ENCODE measurements around the gene HDAC4. TPM values are rescaled to one million over a fixed set of nuclear protein-coding genes. Genes with fewer than 3 reads are reported as not detected.

Gene HDAC4
- total and polyA plus RNA-seq, 10 of the 15 experiments (the other 5 are each of a cell fraction or from before 2014, with no cell fraction given): 0.22 to 15.7 (median 4.8) TPM

DNA sequence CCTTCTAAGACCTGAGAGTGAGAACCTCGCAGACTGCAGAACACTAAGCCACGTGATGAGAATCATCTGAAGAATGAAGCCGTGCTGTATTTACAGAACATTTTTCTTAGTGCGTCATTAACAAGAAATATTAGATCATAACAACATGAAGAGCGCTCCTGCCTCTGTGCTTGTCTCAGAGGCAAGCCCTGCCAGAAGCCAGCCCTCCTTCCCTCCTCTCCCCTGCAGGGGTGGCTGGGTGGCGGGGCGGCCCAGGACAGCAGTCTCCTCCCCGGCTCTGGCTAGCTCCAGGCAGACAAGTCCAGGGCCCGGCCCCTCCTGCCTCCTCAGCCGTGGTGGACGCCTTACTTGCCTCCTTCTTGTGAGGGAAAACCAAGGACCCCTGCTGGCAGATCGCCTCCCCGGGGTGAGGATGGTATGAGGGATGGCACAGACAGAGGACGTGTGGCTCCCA is 290.2 kb downstream of the HDAC4 start:
- Histone ChIP-seq H3K4me1 (ENCODE audit: control insufficient read depth, insufficient read depth, low read length) (no peaks in the 10 kb centered on the region), H3K27me3 (replicated peaks in 1 of 2; ENCODE audit: control insufficient read depth in 2 of 2, insufficient read depth in 2 of 2, low read length in 1 of 2) (no peaks in the 10 kb centered on the region), H3K9me3 (replicated peaks; ENCODE audit: control insufficient read depth, insufficient read depth, low read length) (no peaks in the 10 kb centered on the region), H3K79me2 (ENCODE audit: control insufficient read depth, insufficient read depth, low read length) (no peaks in the 10 kb centered on the region), H3K4me3 (no peak overlapping the region), H3K36me3 (ENCODE audit: control insufficient read depth in 2 of 2, insufficient read depth in 2 of 2, low read length in 1 of 2) (no peaks in the 10 kb centered on the region), H3K27ac (ENCODE audit: control insufficient read depth, insufficient read depth) (no peak overlapping the region), H3K9ac (ENCODE audit: control insufficient read depth, insufficient read depth, low read length) (no peak overlapping the region), H2AFZ (ENCODE audit: control insufficient read depth, low read depth, low read length) (no peak overlapping the region), H4K20me1 (ENCODE audit: control insufficient read depth, insufficient read depth) (no peaks in the 10 kb centered on the region), H3K4me2 (ENCODE audit: control insufficient read depth, insufficient read depth) (no peak overlapping the region)
- ChIA-PET CTCF (no interaction called here), SMC1A (ENCODE audit: uncharacterized antibody, unreplicated experiment) (no interaction called here), RAD21 (ENCODE audit: unreplicated experiment) (no interaction called here), POLR2A (no interaction called here)
- DNase-seq (ENCODE audit: low read depth, low spot score): no peak
- no peak for ATAC-seq
- WGBS (ENCODE audit: insufficient coverage, insufficient replicate concordance, low lambda C conversion rate, missing lambda C conversion rate): 73% methylated on average over 11 of the region's 14 CpGs
- FAIRE-seq: no peak
- intact Hi-C loops (cut with micrococcal nuclease; ENCODE audit: unreplicated experiment): no loop called here
- TF ChIP-seq ZBED1 (IDR thresholded peaks at IDR 0.05; ENCODE audit: borderline replicate concordance): no peak
- TF ChIP-seq CEBPB (IDR thresholded peaks at IDR 0.05; ENCODE audit: borderline replicate concordance in 1 of 2, low read depth in 2 of 2, low read length in 2 of 2): no peak
- TF ChIP-seq SIN3A (IDR thresholded peaks at IDR 0.05; ENCODE audit: low read depth, low read length): no peak
- in situ Hi-C loops (cut with MboI): no loop called here
- no TSS peak for BruUV-seq (replicated peaks)

DNA sequence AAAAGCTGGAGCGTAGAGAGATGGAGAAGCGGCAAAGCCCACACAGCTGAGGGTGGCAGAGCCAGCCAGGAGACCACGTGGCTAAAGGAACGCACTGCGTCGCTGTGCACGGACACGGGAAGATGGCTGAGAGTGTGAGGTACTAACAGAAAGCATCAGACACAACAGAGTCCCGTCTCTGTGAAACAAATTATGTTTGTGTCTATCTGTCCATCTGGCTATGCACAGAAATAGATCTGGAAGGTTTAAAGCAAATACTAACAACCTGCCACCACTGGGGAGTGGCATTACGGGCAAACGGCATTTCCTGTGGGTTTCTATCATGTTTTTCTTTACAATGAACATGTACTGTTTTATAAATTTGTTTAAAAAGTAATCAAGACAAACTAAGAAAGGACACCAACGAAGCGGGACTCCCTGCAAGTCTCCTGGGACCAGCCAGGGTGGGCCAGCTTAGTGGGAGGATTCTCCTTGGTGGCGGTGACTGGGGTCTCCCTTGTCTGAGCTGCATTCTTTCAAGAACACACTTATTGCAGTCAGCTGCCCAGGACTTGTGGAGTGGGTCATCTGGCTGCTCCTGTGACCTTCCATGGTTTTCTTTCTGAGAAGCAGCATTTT is 290.8 kb downstream of the HDAC4 start:
- POLR2A ChIA-PET: no interaction called here
- no peak overlapping the region for H3K9ac ChIP-seq (ENCODE audit: control insufficient read depth, insufficient read depth, low read length)
- BruUV-seq (replicated peaks): no TSS peak
- FAIRE-seq (no peak), ATAC-seq (no peak), DNase-seq (ENCODE audit: low read depth, low spot score) (no peak)
- no peak overlapping the region for H3K4me3 ChIP-seq
- intact Hi-C loops (cut with micrococcal nuclease; ENCODE audit: unreplicated experiment): no loop called here
- in situ Hi-C loops (cut with MboI): no loop called here
- H4K20me1 ChIP-seq (ENCODE audit: control insufficient read depth, insufficient read depth): no peaks in the 10 kb centered on the region
- H3K9me3 ChIP-seq (replicated peaks; ENCODE audit: control insufficient read depth, insufficient read depth, low read length): no peaks in the 10 kb centered on the region
- H3K4me2 ChIP-seq (ENCODE audit: control insufficient read depth, insufficient read depth): no peak overlapping the region
- no peak overlapping the region for H3K27ac ChIP-seq (ENCODE audit: control insufficient read depth, insufficient read depth)
- SMC1A ChIA-PET (ENCODE audit: uncharacterized antibody, unreplicated experiment): no interaction called here
- no peaks in the 10 kb centered on the region for H3K4me1 ChIP-seq (ENCODE audit: control insufficient read depth, insufficient read depth, low read length)
- RAD21 ChIA-PET (ENCODE audit: unreplicated experiment): no interaction called here
- no peaks in the 10 kb centered on the region for H3K79me2 ChIP-seq (ENCODE audit: control insufficient read depth, insufficient read depth, low read length)
- 82% methylated on average over 14 of the region's 14 CpGs for WGBS (ENCODE audit: insufficient coverage, insufficient replicate concordance, low lambda C conversion rate, missing lambda C conversion rate)
- no peaks in the 10 kb centered on the region for H3K36me3 ChIP-seq (ENCODE audit: control insufficient read depth in 2 of 2, insufficient read depth in 2 of 2, low read length in 1 of 2)
- no peaks in the 10 kb centered on the region for H3K27me3 ChIP-seq (replicated peaks in 1 of 2; ENCODE audit: control insufficient read depth in 2 of 2, insufficient read depth in 2 of 2, low read length in 1 of 2)
- TF ChIP-seq, protein P1, sequence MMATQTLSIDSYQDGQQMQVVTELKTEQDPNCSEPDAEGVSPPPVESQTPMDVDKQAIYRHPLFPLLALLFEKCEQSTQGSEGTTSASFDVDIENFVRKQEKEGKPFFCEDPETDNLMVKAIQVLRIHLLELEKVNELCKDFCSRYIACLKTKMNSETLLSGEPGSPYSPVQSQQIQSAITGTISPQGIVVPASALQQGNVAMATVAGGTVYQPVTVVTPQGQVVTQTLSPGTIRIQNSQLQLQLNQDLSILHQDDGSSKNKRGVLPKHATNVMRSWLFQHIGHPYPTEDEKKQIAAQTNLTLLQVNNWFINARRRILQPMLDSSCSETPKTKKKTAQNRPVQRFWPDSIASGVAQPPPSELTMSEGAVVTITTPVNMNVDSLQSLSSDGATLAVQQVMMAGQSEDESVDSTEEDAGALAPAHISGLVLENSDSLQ (IDR thresholded peaks at IDR 0.05): no peak
- TF ChIP-seq FOXK2 (IDR thresholded peaks at IDR 0.05) (no peak), MYC (IDR thresholded peaks at IDR 0.05; ENCODE audit: insufficient read depth, insufficient read length, insufficient replicate concordance, low read length, severe bottlenecking) (no peak)
- H2AFZ ChIP-seq (ENCODE audit: control insufficient read depth, low read depth, low read length): no peak overlapping the region
- CTCF ChIA-PET: no interaction called here

Measured in GM12878 (cell line).